Activated naive CD8-positive, alpha-beta T cell treated with anti-CD3 and anti-CD28 coated beads for 36 hours (primary cell): ENCODE data around the gene INPP5B. TPM values are rescaled to one million over a fixed set of nuclear protein-coding genes. Genes with fewer than 3 reads are reported as not detected.
A peak's percentile ranks its signal among the peaks of the same experiment; 100 is the strongest.

Experiments
- DNase-seq: peaks from one replicate; pipeline ENCODE4 v3.0.0; 2021
- H3K27ac Mint-ChIP-seq: one replicate; pipeline ENCODE4 v1.8.0; 2022; ENCODE audit warnings: mild to moderate bottlenecking, moderate library complexity, mixed read lengths
- H3K27me3 Mint-ChIP-seq: one replicate; pipeline ENCODE4 v1.8.0; 2022; ENCODE audit warnings: mild to moderate bottlenecking, mixed read lengths
- H3K36me3 Mint-ChIP-seq: one replicate; pipeline ENCODE4 v1.8.0; 2021; ENCODE audit warnings: mild to moderate bottlenecking, mixed read lengths
- H3K4me1 Mint-ChIP-seq: one replicate; pipeline ENCODE4 v1.8.0; 2021; ENCODE audit warnings: mixed read lengths
- H3K4me3 Mint-ChIP-seq: one replicate; pipeline ENCODE4 v1.8.0; 2022; ENCODE audit warnings: mild to moderate bottlenecking, moderate library complexity, mixed read lengths
- H3K9me3 Mint-ChIP-seq: one replicate; pipeline ENCODE4 v1.8.0; 2022; ENCODE audit warnings: mixed read lengths
- total RNA-seq, 2 experiments: library from RNA; stranded (reverse); gene quantifications; one replicate each; pipeline ENCODE4 v1.2.3, GENCODE V29; 2021

Gene INPP5B
- total RNA-seq, 2 experiments from 2014 or later = 26.6 to 27.7 TPM

- no peak overlapping the region for H3K4me3 Mint-ChIP-seq
- no peaks in the 10 kb centered on the region for H3K27me3 Mint-ChIP-seq
- peaks cover 21% of the 10 kb centered on the region for H3K36me3 Mint-ChIP-seq
- H3K27ac Mint-ChIP-seq = peak overlapping the region; percentile 52
- no peak for DNase-seq
- no peaks in the 10 kb centered on the region for H3K9me3 Mint-ChIP-seq
- peaks cover 18% of the 10 kb centered on the region for H3K4me1 Mint-ChIP-seq
Measured at GRCh38 chr1:37825506-37825905, 121.3 kb downstream of the INPP5B start.

- Mint-ChIP-seq H3K4me3 (no peak overlapping the region), H3K27me3 (no peaks in the 10 kb centered on the region), H3K36me3 (peaks cover 22% of the 10 kb centered on the region), H3K4me1 (peaks cover 18% of the 10 kb centered on the region), H3K27ac (no peak overlapping the region), H3K9me3 (no peaks in the 10 kb centered on the region)
- no peak for DNase-seq
Measured at GRCh38 chr1:37824001-37824400, 122.9 kb downstream of the INPP5B start.

GRCh38 chr1:37822906-37823815 lies 123.7 kb downstream of the INPP5B start:
- no peak overlapping the region for H3K4me3 Mint-ChIP-seq
- H3K9me3 Mint-ChIP-seq = no peaks in the 10 kb centered on the region
- no peaks in the 10 kb centered on the region for H3K27me3 Mint-ChIP-seq
- peaks cover 18% of the 10 kb centered on the region for H3K4me1 Mint-ChIP-seq
- H3K27ac Mint-ChIP-seq = no peak overlapping the region
- DNase-seq = no peak
- peaks cover 22% of the 10 kb centered on the region for H3K36me3 Mint-ChIP-seq

GRCh38 chr1:37821481-37821880 lies 125.4 kb downstream of the INPP5B start:
- DNase-seq = no peak
- no peaks in the 10 kb centered on the region for H3K9me3 Mint-ChIP-seq
- no peak overlapping the region for H3K4me3 Mint-ChIP-seq
- H3K27ac Mint-ChIP-seq = no peak overlapping the region
- peaks cover 14% of the 10 kb centered on the region for H3K4me1 Mint-ChIP-seq
- H3K27me3 Mint-ChIP-seq = no peaks in the 10 kb centered on the region
- H3K36me3 Mint-ChIP-seq = peaks cover 14% of the 10 kb centered on the region

GRCh38 chr1:37817481-37817880 lies 129.4 kb downstream of the INPP5B start:
- Mint-ChIP-seq H3K27ac (no peak overlapping the region), H3K36me3 (peaks cover 8% of the 10 kb centered on the region), H3K4me1 (no peaks in the 10 kb centered on the region), H3K27me3 (no peaks in the 10 kb centered on the region), H3K9me3 (no peaks in the 10 kb centered on the region), H3K4me3 (no peak overlapping the region)
- no peak for DNase-seq

GRCh38 chr1:37814252-37814651 lies 132.6 kb downstream of the INPP5B start:
- DNase-seq = no peak
- Mint-ChIP-seq H3K36me3 (peaks cover 10% of the 10 kb centered on the region), H3K27ac (no peak overlapping the region), H3K9me3 (no peaks in the 10 kb centered on the region), H3K4me3 (no peak overlapping the region), H3K4me1 (peaks cover 15% of the 10 kb centered on the region), H3K27me3 (no peaks in the 10 kb centered on the region)

- Mint-ChIP-seq H3K27me3 (no peaks in the 10 kb centered on the region), H3K4me1 (peaks cover 19% of the 10 kb centered on the region), H3K9me3 (no peaks in the 10 kb centered on the region), H3K4me3 (no peak overlapping the region), H3K27ac (no peak overlapping the region), H3K36me3 (peaks cover 10% of the 10 kb centered on the region)
- no peak for DNase-seq
Measured at GRCh38 chr1:37813529-37814145, 133.2 kb downstream of the INPP5B start.

GRCh38 chr1:37811027-37811655 lies 135.7 kb downstream of the INPP5B start:
- no peaks in the 10 kb centered on the region for H3K27me3 Mint-ChIP-seq
- no peak overlapping the region for H3K27ac Mint-ChIP-seq
- H3K4me3 Mint-ChIP-seq = no peak overlapping the region
- DNase-seq = peak; percentile 66
- no peaks in the 10 kb centered on the region for H3K9me3 Mint-ChIP-seq
- H3K36me3 Mint-ChIP-seq = peaks cover 24% of the 10 kb centered on the region
- peaks cover 27% of the 10 kb centered on the region for H3K4me1 Mint-ChIP-seq

Other genes with a start within 250 kb of the INPP5B start
- not detected for gene EPHA10, start 181.9 kb downstream of the INPP5B start, total RNA-seq
- 1 to 10 TPM; 1.5 TPM for gene MANEAL, start 153.2 kb downstream of the INPP5B start, total RNA-seq
- 10 to 100 TPM; 26.1 to 27.7 TPM for gene C1orf122, start 139.3 kb downstream of the INPP5B start, total RNA-seq
- 10 to 100 TPM; 58.3 to 62.0 TPM for gene YRDC, start 138.8 kb downstream of the INPP5B start, total RNA-seq
- 10 to 100 TPM; 31.2 to 31.4 TPM for gene MTF1, start 87.5 kb downstream of the INPP5B start, total RNA-seq
- gene SF3A3, start 43.0 kb upstream of the INPP5B start, total RNA-seq = 100 to 1,000 TPM; 121 to 125 TPM
- gene FHL3, start 58.5 kb upstream of the INPP5B start, total RNA-seq = 10 to 100 TPM; 26.5 to 27.7 TPM
- 10 to 100 TPM; 83.5 to 89.2 TPM for gene UTP11, start 65.7 kb upstream of the INPP5B start, total RNA-seq
- under 1 TPM in 1 of 2 experiments, not detected in 1; 0.10 TPM for gene POU3F1, start 99.7 kb upstream of the INPP5B start, total RNA-seq